ENCODE results near the gene CALN1.
"Not testable (repeated sequence)": the region's sequence is repeated elsewhere in the genome, so short reads cannot be mapped to it uniquely, and the experiment has no call there.

The CALN1 gene

DNA sequence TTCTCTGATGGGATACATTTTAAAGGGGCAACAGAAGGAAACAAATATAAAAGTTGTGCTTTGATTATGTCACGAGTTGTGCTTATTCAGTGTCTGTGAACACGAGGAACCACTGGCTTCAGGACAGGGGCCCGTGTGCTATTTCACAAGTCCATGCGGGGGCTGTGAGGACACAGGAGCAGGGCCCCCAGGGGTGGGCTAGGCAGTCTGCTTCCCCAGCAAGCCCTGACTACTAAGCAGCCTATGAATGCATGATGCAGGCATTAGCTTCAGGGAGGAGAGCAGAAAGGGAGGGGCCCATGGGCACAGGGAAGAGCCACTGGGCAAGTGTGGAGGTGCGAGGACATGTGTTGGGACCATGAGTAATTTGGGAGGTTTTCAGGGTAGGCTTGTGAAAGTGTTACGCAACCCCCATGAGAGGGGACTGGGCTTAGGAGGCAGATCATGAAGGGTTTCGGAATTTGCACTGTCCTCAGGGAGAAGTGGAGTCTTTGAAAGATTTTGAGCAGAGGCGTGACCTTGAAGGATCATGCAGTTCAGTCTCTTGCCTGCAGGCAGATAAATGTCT is 424.9 kb downstream of the CALN1 start:
- DNase-seq (ENCODE audit: low read depth, low spot score), result no peak

DNA sequence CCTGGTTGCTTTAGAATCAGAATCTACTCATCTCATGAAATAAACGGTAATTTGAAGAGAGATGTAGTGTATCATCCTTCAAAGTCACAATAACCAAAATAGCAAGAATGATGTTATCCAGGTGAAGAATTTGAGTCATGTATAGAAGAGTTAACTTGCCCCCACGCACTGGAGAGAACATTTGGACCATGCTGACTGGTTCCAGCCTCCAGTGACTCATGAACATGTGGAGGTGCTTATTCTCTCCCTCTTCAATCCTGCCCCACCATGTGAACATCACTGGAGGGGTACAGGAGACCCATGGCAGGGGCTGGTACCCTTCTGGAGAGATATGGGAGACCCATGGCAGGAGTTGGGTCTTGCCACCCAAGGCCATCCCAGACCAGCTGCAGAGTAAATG is 427.8 kb downstream of the CALN1 start:
- no peak for DNase-seq (ENCODE audit: low read depth, low spot score)

- no peak for DNase-seq (ENCODE audit: low read depth, low spot score)
Measured at GRCh38 chr7:71982851-71983250, 429.3 kb downstream of the CALN1 start.

GRCh38 chr7:71976645-71977044 is 435.5 kb downstream of the CALN1 start:
- DNase-seq (ENCODE audit: low read depth, low spot score), result no peak

GRCh38 chr7:71974611-71975010 is 437.5 kb downstream of the CALN1 start:
- DNase-seq (ENCODE audit: low read depth, low spot score), result no peak

DNA sequence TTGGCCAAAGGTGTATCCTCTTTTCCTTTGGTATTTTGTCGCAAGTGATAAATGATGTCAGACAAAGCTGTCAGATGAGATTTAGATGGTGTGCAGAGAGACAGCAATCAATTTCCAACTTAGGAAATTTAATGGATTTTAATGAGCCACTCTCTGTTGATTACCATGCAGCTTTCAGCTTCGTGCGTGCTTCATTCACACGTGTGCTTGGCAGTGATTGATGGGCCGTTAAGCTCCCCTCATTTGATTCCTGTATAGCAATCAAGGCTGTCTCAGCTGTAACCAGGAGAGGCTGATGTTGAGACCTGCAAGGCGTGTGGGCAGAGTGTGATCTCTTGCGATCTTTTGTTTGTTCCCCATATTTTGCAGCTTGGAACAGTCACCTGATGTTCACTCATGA is 439.6 kb downstream of the CALN1 start:
- DNase-seq (ENCODE audit: low read depth, low spot score), result no peak

DNA sequence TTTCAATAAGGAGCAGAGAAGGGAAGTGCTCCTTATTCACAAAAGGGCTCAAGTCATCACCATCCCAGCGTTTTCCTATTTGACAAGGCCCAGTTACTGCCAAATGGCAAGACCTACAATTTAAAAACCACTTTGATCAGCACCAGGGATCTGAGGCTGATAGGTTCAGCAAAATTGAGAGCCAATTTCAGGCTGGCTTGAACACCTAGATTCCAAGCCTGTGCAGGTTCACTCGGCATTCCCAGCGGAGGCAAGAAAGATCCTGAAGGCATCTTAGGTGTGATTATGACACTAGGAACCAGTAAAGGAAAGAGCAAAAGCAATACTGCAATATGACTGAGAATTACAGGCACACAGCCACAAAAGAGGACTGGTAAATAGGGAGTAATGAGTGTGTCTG is 441.4 kb downstream of the CALN1 start:
- DNase-seq (ENCODE audit: low read depth, low spot score), result no peak

DNA sequence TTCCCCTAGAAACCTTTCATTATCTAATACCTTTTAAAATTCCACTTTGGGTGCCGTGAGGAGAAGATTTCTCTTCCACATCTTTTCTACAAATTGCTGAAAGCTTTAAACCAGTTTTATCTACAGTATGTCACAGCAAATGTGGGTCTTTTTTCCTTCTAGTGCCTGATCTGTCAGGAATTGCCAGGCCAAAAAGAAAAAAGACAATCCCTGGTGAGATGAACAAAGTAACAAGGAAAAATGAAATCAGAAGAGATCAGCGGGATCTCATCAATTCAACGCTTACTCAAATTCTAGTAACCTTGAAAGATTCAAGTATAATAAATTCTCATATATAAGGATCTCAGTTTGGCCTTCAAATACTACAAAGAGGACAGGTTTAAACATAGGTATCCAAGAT is 449.5 kb downstream of the CALN1 start:
- DNase-seq (ENCODE audit: low read depth, low spot score), result no peak

DNA sequence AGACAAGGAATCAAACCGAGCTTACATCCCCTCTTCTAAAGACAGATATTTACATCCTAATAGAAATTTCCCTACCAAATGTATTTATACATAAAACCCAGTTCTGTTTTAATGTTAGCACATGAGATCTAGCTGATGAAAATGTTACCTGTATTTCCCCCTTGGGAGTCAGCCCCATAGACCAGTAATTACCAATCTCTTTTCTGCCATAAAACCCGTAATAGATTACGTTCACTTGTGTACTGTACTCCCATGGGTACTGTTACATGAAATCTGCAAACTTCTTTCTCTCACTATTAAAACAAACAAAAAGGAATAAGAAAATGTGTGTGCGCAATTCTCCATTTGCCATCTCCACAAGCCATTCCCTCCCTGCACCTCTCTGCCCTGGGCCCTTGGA is 450.9 kb downstream of the CALN1 start:
- no peak for DNase-seq (ENCODE audit: low read depth, low spot score)

DNA sequence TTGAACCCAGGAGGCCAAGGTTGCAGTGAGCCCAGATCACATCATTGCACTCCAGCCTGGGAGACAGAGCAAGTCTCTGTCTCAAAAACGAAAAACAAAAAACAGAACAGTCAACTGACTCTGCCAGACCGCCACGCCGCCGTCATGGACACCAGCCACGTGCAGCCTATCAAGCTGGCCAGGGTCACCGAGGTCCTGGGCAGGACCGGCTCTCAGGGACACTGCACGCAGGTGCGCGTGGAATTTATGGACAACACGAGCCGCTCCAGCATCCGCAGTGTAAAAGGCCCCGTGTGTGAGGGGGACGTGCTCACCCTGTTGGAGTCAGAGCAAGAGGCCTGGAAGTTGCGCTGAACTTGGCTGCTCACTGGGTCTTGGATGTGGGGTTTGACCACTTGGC is 470.0 kb downstream of the CALN1 start:
- DNase-seq (ENCODE audit: low read depth, low spot score), result no peak

GRCh38 chr7:71937840-71938371 is 474.2 kb downstream of the CALN1 start:
- no peak for DNase-seq (ENCODE audit: low read depth, low spot score)

DNA sequence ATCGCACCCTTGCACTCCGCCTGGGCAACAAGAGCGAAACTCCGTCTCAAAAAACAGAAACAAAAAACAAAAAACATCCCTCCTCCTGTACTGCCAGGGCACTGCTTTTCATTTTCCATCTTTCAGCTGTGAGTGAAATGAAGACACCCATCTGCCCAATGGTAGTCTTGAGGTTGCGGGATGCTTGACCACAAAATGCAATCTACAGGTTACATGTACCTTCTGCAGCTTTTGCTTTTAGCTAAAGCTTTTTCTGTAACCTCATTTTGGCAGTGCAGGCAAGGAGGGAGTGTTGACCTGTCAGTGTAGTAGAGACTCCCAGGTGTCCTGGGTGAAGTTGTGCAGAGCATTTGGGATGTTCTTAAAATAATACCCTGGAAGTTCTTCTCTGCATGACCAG is 476.5 kb downstream of the CALN1 start:
- DNase-seq (ENCODE audit: low read depth, low spot score), result no peak

- no peak for DNase-seq (ENCODE audit: low read depth, low spot score)
Measured at GRCh38 chr7:71933426-71933825, 478.7 kb downstream of the CALN1 start.

DNA sequence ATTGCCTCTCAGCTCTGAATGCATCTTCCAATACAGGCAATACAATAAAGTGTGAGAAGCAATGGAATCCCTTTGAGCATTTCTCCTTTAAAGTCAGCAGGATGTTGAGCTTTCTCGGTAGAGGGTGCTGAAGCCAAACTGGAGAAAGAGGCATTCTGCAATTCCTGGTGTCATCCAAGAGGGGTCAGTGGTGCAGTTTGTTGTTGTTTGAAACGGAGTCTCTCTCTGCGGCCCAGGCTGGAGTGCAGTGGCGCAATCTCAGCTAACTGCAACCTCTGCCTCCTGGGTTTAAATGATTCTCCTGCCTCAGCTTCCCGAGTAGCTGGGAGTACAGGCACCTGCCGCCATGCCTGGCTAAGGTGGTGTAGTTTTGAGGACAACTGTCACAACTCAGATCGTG is 486.5 kb downstream of the CALN1 start:
- DNase-seq (ENCODE audit: low read depth, low spot score), result no peak

- DNase-seq (ENCODE audit: low read depth, low spot score), result not testable (repeated sequence)
Measured at GRCh38 chr7:71914204-71914603, 497.9 kb downstream of the CALN1 start.

GRCh38 chr7:71912476-71912875 is 499.7 kb downstream of the CALN1 start:
- DNase-seq (ENCODE audit: low read depth, low spot score), result no peak

- no peak for DNase-seq (ENCODE audit: low read depth, low spot score)
Measured at GRCh38 chr7:71911051-71911450, 501.1 kb downstream of the CALN1 start.

DNA sequence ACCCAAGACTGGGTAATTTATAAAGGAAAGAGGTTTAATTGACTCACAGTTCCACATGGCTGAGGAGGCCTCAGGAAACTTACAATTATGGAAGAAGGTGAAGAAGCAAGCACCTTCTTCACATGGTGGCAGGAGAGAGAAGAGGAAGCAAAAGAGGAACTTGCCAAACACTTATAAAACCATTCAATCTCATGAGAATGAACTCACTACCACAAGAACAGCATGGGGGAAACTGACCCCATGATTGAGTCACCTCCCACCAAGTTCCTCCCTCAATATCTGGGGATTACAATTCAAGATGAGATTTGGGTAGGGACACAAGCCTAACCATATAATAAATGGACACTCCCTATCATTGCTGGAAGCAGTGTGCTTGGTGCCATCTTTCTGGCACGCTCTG is 506.3 kb downstream of the CALN1 start:
- DNase-seq (ENCODE audit: low read depth, low spot score), result no peak

DNA sequence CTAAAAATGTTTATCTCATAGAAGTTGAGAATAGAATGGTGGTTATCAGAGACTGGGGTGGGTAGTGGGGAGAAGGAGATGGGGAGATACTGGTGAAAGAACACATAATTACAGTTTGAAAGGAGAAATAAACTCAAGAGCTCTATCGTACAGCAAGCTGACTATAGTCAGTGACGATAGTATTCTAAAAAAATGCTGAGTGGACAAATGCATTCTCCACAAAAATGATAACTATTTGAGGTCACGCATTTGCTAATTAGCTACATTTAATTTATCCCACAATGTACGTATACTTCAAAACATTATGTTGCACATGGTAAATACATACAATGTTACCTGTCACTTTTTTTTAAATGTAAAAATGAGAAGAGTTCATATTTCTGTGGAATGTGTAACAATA is 507.7 kb downstream of the CALN1 start:
- DNase-seq (ENCODE audit: low read depth, low spot score), result no peak

DNA sequence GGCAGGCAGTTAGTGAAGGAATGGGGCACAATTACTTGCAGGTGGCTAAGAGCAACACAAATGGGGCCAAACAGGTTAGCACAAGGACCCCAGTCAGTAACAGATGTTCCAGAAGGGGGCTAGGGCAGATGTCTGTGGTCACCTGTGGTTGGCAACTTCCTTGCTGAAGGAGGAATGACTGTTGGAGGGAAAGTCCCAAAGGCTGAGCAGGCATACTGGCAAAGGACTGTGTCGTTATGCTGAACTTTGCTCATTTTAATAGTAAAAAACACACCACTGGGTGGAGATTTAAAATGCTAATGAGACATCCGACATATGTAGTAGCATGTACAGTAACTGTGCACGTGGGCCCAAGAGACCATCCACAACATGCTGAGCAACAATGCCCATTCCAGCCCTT is 511.6 kb downstream of the CALN1 start:
- DNase-seq (ENCODE audit: low read depth, low spot score), result no peak

DNA sequence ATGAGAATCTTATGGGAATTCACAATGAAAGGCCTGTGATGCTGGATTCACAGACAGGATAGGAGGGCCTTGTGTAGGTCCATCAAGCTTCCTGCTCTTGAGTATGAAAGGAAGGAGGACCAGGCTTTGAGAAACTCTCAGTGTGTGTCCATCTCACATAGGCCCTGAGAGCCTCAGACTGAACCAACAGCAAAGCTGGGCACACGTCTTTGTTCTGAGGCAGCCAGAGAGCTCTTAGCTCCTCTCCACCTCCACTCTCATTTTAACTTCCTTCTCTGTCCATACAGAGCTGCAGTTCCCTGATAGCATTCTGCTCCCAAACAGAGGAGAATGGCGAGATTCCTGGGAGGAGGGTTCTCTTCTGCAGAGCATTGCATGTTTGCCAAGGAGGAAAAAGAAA is 515.6 kb downstream of the CALN1 start:
- no peak for DNase-seq (ENCODE audit: low read depth, low spot score)

DNA sequence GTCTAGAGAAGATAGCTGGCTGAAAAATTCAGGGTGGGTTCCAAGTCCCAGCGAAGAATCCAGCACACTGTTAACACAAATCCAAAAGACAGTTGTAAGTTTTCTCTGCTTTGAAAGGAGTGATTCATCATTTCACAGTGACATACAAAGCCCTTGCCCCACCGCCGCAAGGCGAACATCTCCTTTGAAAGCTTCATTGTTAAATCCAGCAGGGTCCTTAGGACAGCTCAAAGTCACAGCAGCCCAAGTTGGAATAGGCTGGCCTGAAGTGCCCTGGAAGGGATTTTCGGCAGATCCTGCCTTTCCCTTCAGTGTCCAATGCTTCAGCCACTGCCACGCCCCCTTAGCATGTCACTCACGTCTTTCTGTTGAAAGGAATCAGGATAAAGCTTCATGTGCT is 526.1 kb downstream of the CALN1 start:
- no peak for DNase-seq (ENCODE audit: low read depth, low spot score)

DNA sequence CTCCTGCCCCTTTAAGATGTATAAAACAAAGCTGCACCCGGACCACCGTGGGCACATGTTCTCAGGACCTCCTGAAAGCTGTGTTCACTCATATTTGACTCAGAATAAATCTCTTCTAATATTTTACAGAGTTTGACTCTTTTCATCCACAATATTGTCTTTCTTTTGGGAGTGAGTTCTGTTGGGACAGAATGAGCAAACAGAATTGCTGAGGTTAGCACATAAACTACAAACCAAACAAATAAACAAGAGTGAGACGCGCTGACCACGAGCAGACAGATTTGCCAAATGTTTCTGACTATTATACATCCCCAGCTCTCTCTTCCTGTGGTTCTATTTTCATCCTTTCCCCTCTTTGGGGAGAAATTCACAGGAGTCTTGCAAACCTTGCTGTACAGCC is 526.7 kb downstream of the CALN1 start:
- no peak for DNase-seq (ENCODE audit: low read depth, low spot score)

GRCh38 chr7:71883415-71883814 is 528.7 kb downstream of the CALN1 start:
- DNase-seq (ENCODE audit: low read depth, low spot score), result no peak

Measured in activated CD4-positive, CD25-positive, alpha-beta regulatory T cell treated with anti-CD3 and anti-CD28 coated beads, Interleukin-2, amount 50 U/mL, for 16 hours (primary cell).